Activated T-cell treated with anti-CD3 and anti-CD28 coated beads, Interleukin-2, amount 50 U/mL, for 72 hours (primary cell): Measurements from ENCODE around the gene CPA4. TPM values are rescaled to one million over a fixed set of nuclear protein-coding genes. Genes with fewer than 3 reads are reported as not detected.

Experiments
- ATAC-seq, 2 donors: fragments of 150-1000 bp; cut with Tn5 transposase; replicated peaks in 1 of 2; 2 replicates each; pipeline ENCODE4 v1.10.0; 2021; ENCODE audit warnings: moderate library complexity in 2 of 2, mild to moderate bottlenecking in 1 of 2
- DNase-seq, 2 donors: peaks; one replicate each; pipeline ENCODE4 v3.0.0; 2021 to 2022; ENCODE audit warnings: mixed read lengths in 1 of 2
- H3K27ac Mint-ChIP-seq: one replicate; pipeline ENCODE4 v1.8.0; 2022; ENCODE audit warnings: mild to moderate bottlenecking, moderate library complexity, mixed read lengths
- H3K27me3 Mint-ChIP-seq: one replicate; pipeline ENCODE4 v1.8.0; 2022; ENCODE audit warnings: low read depth, mixed read lengths
- H3K36me3 Mint-ChIP-seq, 2 donors: one replicate each; pipeline ENCODE4 v1.8.0; 2022; ENCODE audit warnings: mixed read lengths in 2 of 2, mild to moderate bottlenecking in 1 of 2; ENCODE audit not compliant: insufficient read depth in 2 of 2
- H3K4me1 Mint-ChIP-seq: one replicate; pipeline ENCODE4 v1.8.0; 2022; ENCODE audit warnings: low read depth, mixed read lengths
- H3K4me3 Mint-ChIP-seq, 2 donors: one replicate each; pipeline ENCODE4 v1.8.0; 2022; ENCODE audit warnings: mild to moderate bottlenecking in 2 of 2, mixed read lengths in 2 of 2, moderate library complexity in 2 of 2
- H3K9me3 Mint-ChIP-seq, 2 donors: one replicate each; pipeline ENCODE4 v1.8.0; 2022; ENCODE audit warnings: mixed read lengths in 2 of 2
- total RNA-seq, 2 donors: library from RNA; stranded (reverse); gene quantifications; one replicate each; pipeline ENCODE4 v1.2.3, GENCODE V29; 2022

The CPA4 gene
- total RNA-seq, 2 donors from 2014 or later = 0.32 TPM; not detected in 1

DNA sequence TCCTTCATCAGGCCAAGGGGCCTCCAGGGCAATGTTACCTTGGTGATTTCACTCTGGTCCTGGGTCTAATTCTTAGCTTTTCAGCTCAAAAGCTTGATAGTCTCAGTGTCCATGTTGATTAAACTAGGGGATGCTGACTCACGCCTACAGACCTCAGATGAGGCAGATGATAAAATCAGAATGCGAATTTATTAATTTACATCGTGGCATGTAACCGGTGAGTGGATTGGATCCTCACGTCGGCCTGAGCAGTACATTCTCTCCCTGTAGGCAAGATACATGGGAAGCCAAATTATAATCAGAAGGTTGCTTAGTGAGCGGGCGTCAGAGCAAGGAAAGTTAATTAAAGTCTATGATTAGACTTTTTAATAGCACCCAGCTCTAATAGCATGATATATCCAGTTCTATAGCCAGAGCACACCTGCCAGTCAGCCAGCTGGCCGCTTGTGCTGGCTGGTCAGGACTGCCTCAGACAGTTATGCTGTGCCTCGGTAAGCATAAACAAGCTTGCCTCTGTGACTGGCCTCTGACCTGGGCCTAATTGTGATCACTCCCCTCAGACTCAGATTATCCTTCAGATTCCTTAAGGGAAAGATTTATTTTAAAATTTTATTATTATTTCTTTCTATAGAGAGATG, 31.5 kb downstream of the CPA4 start:
- Mint-ChIP-seq H3K4me3 (no peak overlapping the region), H3K27ac (no peak overlapping the region), H3K27me3 (no peaks in the 10 kb centered on the region), H3K36me3 (no peaks in the 10 kb centered on the region), H3K4me1 (peaks cover 6% of the 10 kb centered on the region), H3K9me3 (peaks cover 2 to 3% of the 10 kb centered on the region in 2 donors)
- ATAC-seq (no peak), DNase-seq (no peak)

GRCh38 chr7:130329681-130330080, 36.7 kb downstream of the CPA4 start:
- H3K27ac Mint-ChIP-seq = no peak overlapping the region
- no peaks in the 10 kb centered on the region for H3K36me3 Mint-ChIP-seq
- DNase-seq (no peak), ATAC-seq (no peak)
- H3K4me1 Mint-ChIP-seq = no peaks in the 10 kb centered on the region
- no peaks in the 10 kb centered on the region for H3K27me3 Mint-ChIP-seq
- no peak overlapping the region for H3K4me3 Mint-ChIP-seq
- H3K9me3 Mint-ChIP-seq = no peaks in the 10 kb centered on the region

DNA sequence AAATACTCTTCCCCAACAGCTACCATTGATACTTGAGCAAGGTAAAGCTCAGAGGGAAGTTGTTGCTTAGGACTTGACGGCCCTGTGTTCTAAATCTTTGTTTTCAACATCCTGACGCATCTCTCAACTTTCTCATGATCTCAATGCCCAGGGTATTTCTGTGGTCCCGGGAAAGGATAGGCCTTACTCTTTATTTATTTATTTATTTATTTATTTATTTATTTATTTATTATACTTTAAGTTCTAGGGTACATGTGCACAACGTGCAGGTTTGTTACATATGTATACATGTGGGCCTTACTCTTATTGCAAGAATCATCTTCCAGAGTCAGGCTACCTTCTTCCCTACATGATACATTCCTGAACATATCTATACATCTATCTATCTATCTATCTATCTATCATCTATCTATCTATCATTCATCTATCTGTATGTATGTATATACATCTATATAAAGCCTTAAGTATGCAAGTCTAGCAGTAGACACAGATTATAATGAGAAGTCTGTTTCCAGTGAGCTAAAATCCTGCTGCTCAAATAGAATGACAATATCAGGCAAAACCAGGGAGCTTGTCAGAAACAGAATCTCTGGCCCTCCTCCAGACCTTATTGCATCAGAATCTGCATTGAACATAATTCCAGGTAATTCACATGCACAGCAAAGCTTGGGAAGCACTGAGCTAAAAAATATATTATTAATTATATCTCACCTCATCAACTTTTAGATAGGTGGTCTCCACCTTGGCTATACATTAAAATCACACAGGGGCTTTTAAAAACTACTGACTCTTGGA, 39.5 kb downstream of the CPA4 start:
- Mint-ChIP-seq H3K4me1 (no peaks in the 10 kb centered on the region), H3K27me3 (no peaks in the 10 kb centered on the region), H3K9me3 (no peaks in the 10 kb centered on the region), H3K27ac (no peak overlapping the region), H3K4me3 (no peak overlapping the region), H3K36me3 (no peaks in the 10 kb centered on the region)
- DNase-seq (no peak), ATAC-seq (no peak)

DNA sequence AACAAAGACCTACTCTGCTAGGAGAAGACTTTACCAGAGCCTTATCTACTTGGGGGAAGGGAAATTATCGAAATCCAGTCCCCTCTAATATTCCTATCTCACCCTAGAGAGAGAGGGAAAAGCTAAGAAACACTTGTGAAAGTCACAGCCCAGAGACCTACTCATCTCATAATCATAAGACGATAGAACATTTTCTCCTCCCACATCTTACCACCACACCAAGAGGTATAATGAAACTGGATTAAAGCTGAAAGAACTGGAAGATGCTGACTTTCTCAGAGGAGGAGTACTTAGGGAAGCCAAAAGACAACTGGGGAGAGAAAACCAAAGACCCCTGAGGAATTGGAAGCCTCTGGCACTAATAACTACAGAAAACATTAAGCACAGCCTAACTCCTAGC, 40.9 kb downstream of the CPA4 start:
- Mint-ChIP-seq H3K4me1 (no peaks in the 10 kb centered on the region), H3K36me3 (no peaks in the 10 kb centered on the region), H3K4me3 (no peak overlapping the region), H3K27me3 (no peaks in the 10 kb centered on the region), H3K27ac (no peak overlapping the region), H3K9me3 (no peaks in the 10 kb centered on the region)
- ATAC-seq (no peak), DNase-seq (no peak)

DNA sequence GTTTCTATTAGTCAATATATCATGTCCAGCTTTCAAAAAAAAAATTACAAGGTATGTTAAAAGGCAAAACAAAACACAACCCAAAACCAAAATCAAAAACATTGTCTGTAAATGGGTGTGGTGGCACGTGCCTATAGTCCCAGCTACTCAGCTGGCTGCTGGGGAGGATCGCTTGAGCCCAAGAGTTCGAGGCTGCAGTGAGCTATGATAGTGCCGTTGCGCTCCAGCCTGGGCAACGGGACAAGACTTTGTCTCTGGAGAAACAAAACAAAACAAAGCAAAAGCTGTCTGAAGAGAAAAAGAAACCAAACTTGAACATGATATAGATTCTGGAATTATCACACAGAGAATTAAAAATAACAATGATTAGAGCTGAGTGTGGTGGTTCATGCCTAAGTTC, 41.3 kb downstream of the CPA4 start:
- no peak overlapping the region for H3K27ac Mint-ChIP-seq
- no peak overlapping the region for H3K4me3 Mint-ChIP-seq
- no peaks in the 10 kb centered on the region for H3K36me3 Mint-ChIP-seq
- no peaks in the 10 kb centered on the region for H3K27me3 Mint-ChIP-seq
- DNase-seq (no peak), ATAC-seq (no peak)
- H3K4me1 Mint-ChIP-seq = no peaks in the 10 kb centered on the region
- H3K9me3 Mint-ChIP-seq = no peaks in the 10 kb centered on the region

DNA sequence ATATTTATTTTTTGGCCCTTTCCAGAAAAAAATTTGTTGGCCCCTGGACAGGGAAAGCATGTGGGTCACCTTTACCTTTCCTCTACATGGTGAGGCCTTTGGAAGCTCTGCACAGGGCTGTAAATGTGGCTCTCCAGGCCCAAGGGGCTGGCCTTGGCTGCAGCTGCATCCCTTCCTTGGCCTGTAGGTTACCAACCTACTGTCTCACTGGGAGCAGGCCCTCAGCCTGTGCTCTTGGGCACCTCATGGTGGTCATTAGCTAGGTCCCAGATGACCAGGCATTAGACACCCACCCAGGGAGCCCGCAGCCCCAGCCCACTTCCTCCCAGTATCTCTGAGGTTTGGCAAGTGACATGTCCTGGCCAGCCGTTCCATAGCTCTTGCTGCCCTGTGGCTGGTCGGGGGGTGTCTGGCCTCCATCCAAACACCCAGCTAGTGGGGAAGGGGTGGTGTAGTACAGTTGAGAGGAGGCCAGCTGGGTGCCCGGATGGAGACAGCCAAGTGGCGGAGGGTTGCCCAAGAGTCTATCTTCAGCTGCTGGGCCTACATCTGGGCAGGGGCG, 44.5 kb downstream of the CPA4 start:
- Mint-ChIP-seq H3K4me1 (no peaks in the 10 kb centered on the region), H3K9me3 (no peaks in the 10 kb centered on the region), H3K36me3 (no peaks in the 10 kb centered on the region), H3K4me3 (no peak overlapping the region), H3K27me3 (no peaks in the 10 kb centered on the region), H3K27ac (no peak overlapping the region)
- ATAC-seq (no peak), DNase-seq (no peak)

DNA sequence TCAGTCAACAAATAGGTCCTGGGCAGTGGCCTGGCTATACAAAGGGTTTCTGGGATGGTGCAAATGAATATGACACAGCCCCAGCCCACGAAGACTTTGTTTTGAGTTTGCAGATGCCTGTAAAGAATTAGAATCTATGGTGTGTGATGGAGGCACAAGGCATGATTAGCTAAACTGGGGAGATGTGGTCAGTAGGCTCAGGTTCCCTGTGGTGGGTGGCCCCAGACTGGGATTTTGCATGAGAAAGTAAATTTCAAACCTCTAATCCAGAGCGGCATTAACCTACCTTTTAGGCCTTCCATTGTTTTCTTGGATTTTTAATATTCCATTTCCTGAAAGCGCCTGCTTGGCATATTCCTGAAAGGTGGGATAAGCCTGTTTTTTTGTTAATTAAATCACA, 45.3 kb downstream of the CPA4 start:
- Mint-ChIP-seq H3K4me3 (no peak overlapping the region), H3K36me3 (no peaks in the 10 kb centered on the region), H3K27me3 (no peaks in the 10 kb centered on the region), H3K27ac (no peak overlapping the region), H3K9me3 (no peaks in the 10 kb centered on the region), H3K4me1 (no peaks in the 10 kb centered on the region)
- ATAC-seq (no peak), DNase-seq (no peak)

DNA sequence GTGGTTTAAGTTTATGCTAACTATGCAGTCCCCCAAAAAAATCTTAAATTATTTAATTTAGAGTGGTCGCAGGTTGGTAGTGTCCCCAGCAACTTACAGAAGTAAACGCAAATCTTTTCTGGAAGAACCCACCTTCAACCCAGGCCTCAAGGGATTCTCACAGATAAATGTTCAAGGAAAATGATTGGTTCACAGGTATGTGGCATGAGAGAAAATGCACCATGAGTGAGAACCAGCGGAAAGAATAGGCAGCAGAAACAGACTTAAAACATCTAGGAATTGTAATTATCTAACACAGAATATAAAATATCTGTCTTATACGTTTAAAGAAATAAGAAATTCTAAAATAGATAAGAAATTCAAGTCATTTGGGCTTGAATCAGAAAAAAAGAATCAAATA, 48.9 kb downstream of the CPA4 start:
- DNase-seq (no peak), ATAC-seq (no peak)
- H3K36me3 Mint-ChIP-seq = no peaks in the 10 kb centered on the region
- no peaks in the 10 kb centered on the region for H3K27me3 Mint-ChIP-seq
- H3K4me1 Mint-ChIP-seq = no peaks in the 10 kb centered on the region
- H3K9me3 Mint-ChIP-seq = no peaks in the 10 kb centered on the region
- no peak overlapping the region for H3K27ac Mint-ChIP-seq
- H3K4me3 Mint-ChIP-seq = no peak overlapping the region

- ATAC-seq (no peak), DNase-seq (no peak)
- no peaks in the 10 kb centered on the region for H3K27me3 Mint-ChIP-seq
- no peaks in the 10 kb centered on the region for H3K36me3 Mint-ChIP-seq
- H3K4me1 Mint-ChIP-seq = no peaks in the 10 kb centered on the region
- H3K4me3 Mint-ChIP-seq = no peak overlapping the region
- H3K9me3 Mint-ChIP-seq = no peaks in the 10 kb centered on the region
- H3K27ac Mint-ChIP-seq = no peak overlapping the region
Observed at GRCh38 chr7:130342701-130343380, 49.9 kb downstream of the CPA4 start.

DNA sequence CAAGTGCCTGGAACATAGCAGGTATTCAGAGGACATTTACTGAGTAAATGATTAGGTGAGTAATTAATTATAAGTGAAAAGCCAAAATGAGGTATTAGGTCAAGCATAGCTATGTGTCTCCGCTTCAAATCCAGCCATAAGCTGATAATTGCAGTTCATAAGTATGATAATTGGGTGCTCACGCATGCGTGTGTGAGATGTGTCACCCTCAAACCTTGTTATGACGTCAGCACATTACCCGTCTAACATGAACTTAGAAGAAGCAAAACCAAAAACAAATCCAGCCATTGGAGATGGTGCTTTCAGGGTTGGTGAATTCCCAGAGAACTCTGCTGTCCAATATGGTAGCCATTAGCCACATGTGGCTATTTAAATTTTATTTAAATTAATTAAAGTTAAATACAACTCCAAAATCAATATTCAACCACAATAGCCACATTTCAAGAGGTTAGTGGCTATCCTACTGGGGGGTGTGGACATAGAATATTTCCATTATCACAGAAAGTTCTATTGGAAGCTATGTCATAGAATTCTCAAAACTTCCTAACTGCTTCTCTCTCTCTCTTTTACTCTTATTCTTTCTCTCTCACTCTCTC, 51.4 kb downstream of the CPA4 start, which contains the start of gene CPA5:
CPA5 (plus strand) TSS at position 546 of the 596 bp plus-strand sequence. CDS start 1,670 bp downstream, outside the sequence.
- H3K4me3 Mint-ChIP-seq = no peak within 1 kb of the TSS
- H3K36me3 Mint-ChIP-seq = no peaks in the 10 kb centered on the region
- ATAC-seq (no peak), DNase-seq (no peak)
- no peaks in the 10 kb centered on the region for H3K27me3 Mint-ChIP-seq
- no peaks in the 10 kb centered on the region for H3K4me1 Mint-ChIP-seq
- no peaks in the 10 kb centered on the region for H3K9me3 Mint-ChIP-seq
- no peak within 1 kb of the TSS for H3K27ac Mint-ChIP-seq

GRCh38 chr7:130345136-130345535, 52.2 kb downstream of the CPA4 start:
- no peak overlapping the region for H3K4me3 Mint-ChIP-seq
- no peak for DNase-seq
- H3K9me3 Mint-ChIP-seq = no peaks in the 10 kb centered on the region
- no peaks in the 10 kb centered on the region for H3K27me3 Mint-ChIP-seq
- H3K36me3 Mint-ChIP-seq = no peaks in the 10 kb centered on the region
- no peak for ATAC-seq
- H3K4me1 Mint-ChIP-seq = peaks cover 3% of the 10 kb centered on the region
- no peak overlapping the region for H3K27ac Mint-ChIP-seq

- H3K36me3 Mint-ChIP-seq = no peaks in the 10 kb centered on the region
- no peak overlapping the region for H3K27ac Mint-ChIP-seq
Observed at GRCh38 chr7:130345725-130346124, 52.8 kb downstream of the CPA4 start.

More at GRCh38 chr7:130345725-130346124, 52.8 kb downstream of the CPA4 start:
- Mint-ChIP-seq H3K4me3 (no peak overlapping the region), H3K4me1 (peaks cover 4% of the 10 kb centered on the region), H3K27me3 (no peaks in the 10 kb centered on the region), H3K9me3 (no peaks in the 10 kb centered on the region)
- ATAC-seq (no peak), DNase-seq (no peak)
